ENCODE results near the gene SPO11. TPM values are rescaled to one million over a fixed set of nuclear protein-coding genes. Genes with fewer than 3 reads are reported as not detected.

Gene SPO11
- total and polyA plus RNA-seq, 2 of the 4 experiments (the other 2 are of a cell fraction): not detected

DNA sequence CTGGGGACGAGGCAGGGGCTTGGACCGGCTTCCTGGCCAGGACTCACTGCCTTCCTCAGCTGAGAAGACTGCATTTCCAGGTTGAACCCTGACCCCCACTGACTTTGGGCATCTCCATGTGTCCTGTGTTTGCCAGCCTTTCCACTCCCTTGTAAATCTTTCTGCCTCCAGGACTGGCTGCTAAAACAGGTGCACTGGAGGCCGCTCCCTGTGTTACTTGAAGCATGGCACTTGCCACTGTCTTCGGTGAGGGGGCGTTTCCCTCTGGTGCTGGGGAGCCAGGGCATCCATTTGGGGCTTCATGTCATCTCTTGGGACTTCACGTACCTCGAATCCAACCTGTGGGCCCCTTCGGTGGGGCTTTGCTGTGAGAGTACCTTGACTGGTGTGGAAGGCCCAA is 54.9 kb downstream of the SPO11 start:
- ChIA-PET CTCF (interaction anchor here (0.6 to 1.7 kb wide), 2 partner anchors 112 to 828 kb away, joined by 3 to 4 read pairs; no protein-coding TSS in a partner anchor), POLR2A (ENCODE audit: unreplicated experiment) (no interaction called here)
- H2BK15ac ChIP-seq (ENCODE audit: low read depth, low read length): no peak overlapping the region
- TF ChIP-seq NFE2L2 (IDR thresholded peaks at IDR 0.05; ENCODE audit: low read depth, low read length) (no peak), RFX5 (IDR thresholded peaks at IDR 0.05; ENCODE audit: low read depth, low read length) (no peak), RCOR1 (IDR thresholded peaks at IDR 0.05; ENCODE audit: insufficient replicate concordance, low read length) (no peak), CHD1 (IDR thresholded peaks at IDR 0.05; ENCODE audit: low read depth, low read length) (no peak), CEBPB (IDR thresholded peaks at IDR 0.05; ENCODE audit: low read depth, low read length) (no peak), MAZ (IDR thresholded peaks at IDR 0.05; ENCODE audit: borderline replicate concordance, low read depth, low read length) (no peak), CTCF (conservative IDR thresholded peaks at IDR 0.05; ENCODE audit: low read depth, low read length) (no peak), SMC3 (IDR thresholded peaks at IDR 0.05; ENCODE audit: low read depth, low read length) (no peak), BHLHE40 (IDR thresholded peaks at IDR 0.05; ENCODE audit: low read depth, low read length) (no peak), POLR2A (IDR thresholded peaks at IDR 0.05; ENCODE audit: low read depth, low read length) (no peak), RAD21 (IDR thresholded peaks at IDR 0.05; ENCODE audit: low read length) (no peak), MAFK (IDR thresholded peaks at IDR 0.05; ENCODE audit: low read depth, low read length) (no peak), FOS (IDR thresholded peaks at IDR 0.05; ENCODE audit: low read depth, low read length) (no peak), MXI1 (IDR thresholded peaks at IDR 0.05; ENCODE audit: borderline replicate concordance, low read depth, low read length) (no peak)
- TF ChIP-seq, protein P1, sequence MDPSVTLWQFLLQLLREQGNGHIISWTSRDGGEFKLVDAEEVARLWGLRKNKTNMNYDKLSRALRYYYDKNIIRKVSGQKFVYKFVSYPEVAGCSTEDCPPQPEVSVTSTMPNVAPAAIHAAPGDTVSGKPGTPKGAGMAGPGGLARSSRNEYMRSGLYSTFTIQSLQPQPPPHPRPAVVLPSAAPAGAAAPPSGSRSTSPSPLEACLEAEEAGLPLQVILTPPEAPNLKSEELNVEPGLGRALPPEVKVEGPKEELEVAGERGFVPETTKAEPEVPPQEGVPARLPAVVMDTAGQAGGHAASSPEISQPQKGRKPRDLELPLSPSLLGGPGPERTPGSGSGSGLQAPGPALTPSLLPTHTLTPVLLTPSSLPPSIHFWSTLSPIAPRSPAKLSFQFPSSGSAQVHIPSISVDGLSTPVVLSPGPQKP (IDR thresholded peaks at IDR 0.05; ENCODE audit: borderline replicate concordance, low read depth, low read length): no peak
- TF ChIP-seq, protein P2, sequence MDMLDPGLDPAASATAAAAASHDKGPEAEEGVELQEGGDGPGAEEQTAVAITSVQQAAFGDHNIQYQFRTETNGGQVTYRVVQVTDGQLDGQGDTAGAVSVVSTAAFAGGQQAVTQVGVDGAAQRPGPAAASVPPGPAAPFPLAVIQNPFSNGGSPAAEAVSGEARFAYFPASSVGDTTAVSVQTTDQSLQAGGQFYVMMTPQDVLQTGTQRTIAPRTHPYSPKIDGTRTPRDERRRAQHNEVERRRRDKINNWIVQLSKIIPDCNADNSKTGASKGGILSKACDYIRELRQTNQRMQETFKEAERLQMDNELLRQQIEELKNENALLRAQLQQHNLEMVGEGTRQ (IDR thresholded peaks at IDR 0.05; ENCODE audit: low read depth, low read length): no peak
- no peak overlapping the region for H2BK5ac ChIP-seq (ENCODE audit: low read depth, low read length, poor library complexity, severe bottlenecking)
- H3K4me2 ChIP-seq (ENCODE audit: low read depth, low read length): no peak overlapping the region
- no peaks in the 10 kb centered on the region for H3K27me3 ChIP-seq (ENCODE audit: control insufficient read depth, insufficient read depth, low read length)
- dilution Hi-C loops (cut with HindIII; ENCODE audit: low sequenced_read_pairs, unreplicated experiment) (no loop called here), in situ Hi-C loops (cut with MboI; ENCODE audit: low sequenced_read_pairs) (loop anchor here (10.0 to 25.0 kb wide), 3 partner anchors 210 to 1653 kb away; partner anchors contain the start of genes ATP5F1E and PRELID3B), intact Hi-C loops (cut with micrococcal nuclease) (loop anchor here (10.0 kb wide), 1 partner anchor 830 kb away; no protein-coding TSS in a partner anchor)
- H3K4me3 ChIP-seq (ENCODE audit: insufficient read depth, low read depth, low read length): no peak overlapping the region
- H4K5ac ChIP-seq (ENCODE audit: low read depth, low read length): no peak overlapping the region
- H2BK120ac ChIP-seq (ENCODE audit: low read depth, low read length): no peak overlapping the region
- no peak overlapping the region for H3K27ac ChIP-seq (ENCODE audit: insufficient read depth, low read length)
- no peaks in the 10 kb centered on the region for H3K79me1 ChIP-seq (ENCODE audit: low read depth in 1 of 2, low read length in 2 of 2)
- H2AK5ac ChIP-seq (ENCODE audit: low read depth, low read length): no peak overlapping the region
- 0 out of 2 replicates have a peak, but pooled peaks cover under 1% of the 10 kb centered on the region for H3K9me1 ChIP-seq (ENCODE audit: insufficient read depth, low read length)
- H3K9me3 ChIP-seq (ENCODE audit: control insufficient read depth, insufficient read depth, low read length): no peaks in the 10 kb centered on the region
- no TSS peak for BruUV-seq (replicated peaks)
- H3K56ac ChIP-seq (ENCODE audit: extremely low read depth, insufficient read depth, low read length): no peak overlapping the region
- H3K14ac ChIP-seq (replicated peaks; ENCODE audit: low read depth, low read length): no peak overlapping the region
- H3K18ac ChIP-seq (ENCODE audit: low read depth, low read length): no peak overlapping the region
- DNase-seq (no peak), ATAC-seq (ENCODE audit: low read depth) (no peak)
- no peaks in the 10 kb centered on the region; the same call in 1 of the 2 replicates for H4K20me1 ChIP-seq (ENCODE audit: insufficient read depth, low read length)
- no peak overlapping the region for H3K9ac ChIP-seq (ENCODE audit: low read depth, low read length)
- H3K4me1 ChIP-seq (ENCODE audit: control insufficient read depth, insufficient read depth, low read length): no peaks in the 10 kb centered on the region
- no peak overlapping the region for H4K91ac ChIP-seq (ENCODE audit: insufficient read depth, low read depth, low read length)
- no peak overlapping the region for H3K23ac ChIP-seq (ENCODE audit: low read depth, low read length)
- no peak overlapping the region for H4K8ac ChIP-seq (ENCODE audit: low read depth in 2 of 2, low read length in 2 of 2)
- H3K36me3 ChIP-seq (ENCODE audit: control insufficient read depth, insufficient read depth, low read length): peaks cover 11% of the 10 kb centered on the region
- H2AK9ac ChIP-seq (replicated peaks; ENCODE audit: low read depth, low read length, poor library complexity): no peak overlapping the region
- H2BK20ac ChIP-seq (ENCODE audit: low read depth, low read length): no peak overlapping the region
- H2AFZ ChIP-seq (replicated peaks; ENCODE audit: low read length, poor library complexity): no peak overlapping the region
- WGBS, 2 experiments (ENCODE audit: extremely low coverage in 2 of 2, insufficient read length in 1 of 2): 91% methylated on average over 7 of the region's 8 CpGs; no CpG with 5 or more reads in 1 of the 2 experiments
- no peak overlapping the region for H3K4ac ChIP-seq (ENCODE audit: low read depth, low read length)

Data from IMR-90 (cell line).